HL-60 (cell line): ENCODE measurements around the gene MAP3K8.
"Not testable (repeated sequence)": the region's sequence is repeated elsewhere in the genome, so short reads cannot be mapped to it uniquely, and the experiment has no call there.

Experiments
- DNase-seq, 2 experiments: peaks; one replicate each; pipeline ENCODE4 v3.0.0-alpha.2; 2010 to 2020; ENCODE audit warnings: low read depth in 1 of 2, low spot score in 1 of 2
- H3K27ac ChIP-seq: fragments of 250-450 bp; sonication (Bioruptor Pico); replicated peaks from 2 replicates; pipeline ENCODE4 v1.5.1; 2020; ENCODE audit warnings: mild to moderate bottlenecking, moderate library complexity
- H3K27me3 ChIP-seq: fragments of 250-450 bp; sonication (Bioruptor Pico); 2 replicates; pipeline ENCODE4 v1.5.1; 2021; ENCODE audit warnings: mild to moderate bottlenecking, moderate library complexity; ENCODE audit not compliant: insufficient read depth, poor library complexity, severe bottlenecking
- H3K4me3 ChIP-seq: replicated peaks from 2 replicates; pipeline ENCODE4 v1.5.1; 2011; ENCODE audit warnings: mild to moderate bottlenecking, control low read depth, low read length; ENCODE audit not compliant: insufficient read depth
- CTCF ChIP-seq: IDR thresholded peaks from one replicate; pipeline ENCODE4 v1.5.1; 2011; ENCODE audit warnings: low read length, control low read depth, inconsistent platforms; ENCODE audit not compliant: insufficient read depth
- GABPA ChIP-seq: IDR thresholded peaks from 2 replicates; pipeline ENCODE4 v1.6.1; 2012; ENCODE audit warnings: low read depth
- POLR2AphosphoS5 ChIP-seq: IDR thresholded peaks from 2 replicates; pipeline ENCODE4 v1.6.1; 2012; ENCODE audit warnings: low read depth
- SPI1 ChIP-seq: IDR thresholded peaks from 2 replicates; pipeline ENCODE4 v1.6.1; 2012; ENCODE audit warnings: low read depth, mild to moderate bottlenecking, borderline replicate concordance
- TF ChIP-seq, protein P1 (sequence below): IDR thresholded peaks from 2 replicates; pipeline ENCODE4 v1.6.1; 2012; ENCODE audit warnings: low read depth; ENCODE audit not compliant: insufficient replicate concordance

Gene MAP3K8

GRCh38 chr10:30435073-30435422, 1.1 kb downstream of the MAP3K8 start:
- H3K4me3 ChIP-seq: peak overlapping the region; percentile 70
- H3K27ac ChIP-seq: peak overlapping the region; percentile 93
- peak in 1 of 2 experiments; percentile 45 for DNase-seq
- TF ChIP-seq POLR2AphosphoS5: no peak
- TF ChIP-seq CTCF: no peak
- no peak for TF ChIP-seq GABPA
- TF ChIP-seq SPI1: no peak
- TF ChIP-seq, protein P1, sequence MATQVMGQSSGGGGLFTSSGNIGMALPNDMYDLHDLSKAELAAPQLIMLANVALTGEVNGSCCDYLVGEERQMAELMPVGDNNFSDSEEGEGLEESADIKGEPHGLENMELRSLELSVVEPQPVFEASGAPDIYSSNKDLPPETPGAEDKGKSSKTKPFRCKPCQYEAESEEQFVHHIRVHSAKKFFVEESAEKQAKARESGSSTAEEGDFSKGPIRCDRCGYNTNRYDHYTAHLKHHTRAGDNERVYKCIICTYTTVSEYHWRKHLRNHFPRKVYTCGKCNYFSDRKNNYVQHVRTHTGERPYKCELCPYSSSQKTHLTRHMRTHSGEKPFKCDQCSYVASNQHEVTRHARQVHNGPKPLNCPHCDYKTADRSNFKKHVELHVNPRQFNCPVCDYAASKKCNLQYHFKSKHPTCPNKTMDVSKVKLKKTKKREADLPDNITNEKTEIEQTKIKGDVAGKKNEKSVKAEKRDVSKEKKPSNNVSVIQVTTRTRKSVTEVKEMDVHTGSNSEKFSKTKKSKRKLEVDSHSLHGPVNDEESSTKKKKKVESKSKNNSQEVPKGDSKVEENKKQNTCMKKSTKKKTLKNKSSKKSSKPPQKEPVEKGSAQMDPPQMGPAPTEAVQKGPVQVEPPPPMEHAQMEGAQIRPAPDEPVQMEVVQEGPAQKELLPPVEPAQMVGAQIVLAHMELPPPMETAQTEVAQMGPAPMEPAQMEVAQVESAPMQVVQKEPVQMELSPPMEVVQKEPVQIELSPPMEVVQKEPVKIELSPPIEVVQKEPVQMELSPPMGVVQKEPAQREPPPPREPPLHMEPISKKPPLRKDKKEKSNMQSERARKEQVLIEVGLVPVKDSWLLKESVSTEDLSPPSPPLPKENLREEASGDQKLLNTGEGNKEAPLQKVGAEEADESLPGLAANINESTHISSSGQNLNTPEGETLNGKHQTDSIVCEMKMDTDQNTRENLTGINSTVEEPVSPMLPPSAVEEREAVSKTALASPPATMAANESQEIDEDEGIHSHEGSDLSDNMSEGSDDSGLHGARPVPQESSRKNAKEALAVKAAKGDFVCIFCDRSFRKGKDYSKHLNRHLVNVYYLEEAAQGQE: no peak
- no peaks in the 10 kb centered on the region for H3K27me3 ChIP-seq

DNA sequence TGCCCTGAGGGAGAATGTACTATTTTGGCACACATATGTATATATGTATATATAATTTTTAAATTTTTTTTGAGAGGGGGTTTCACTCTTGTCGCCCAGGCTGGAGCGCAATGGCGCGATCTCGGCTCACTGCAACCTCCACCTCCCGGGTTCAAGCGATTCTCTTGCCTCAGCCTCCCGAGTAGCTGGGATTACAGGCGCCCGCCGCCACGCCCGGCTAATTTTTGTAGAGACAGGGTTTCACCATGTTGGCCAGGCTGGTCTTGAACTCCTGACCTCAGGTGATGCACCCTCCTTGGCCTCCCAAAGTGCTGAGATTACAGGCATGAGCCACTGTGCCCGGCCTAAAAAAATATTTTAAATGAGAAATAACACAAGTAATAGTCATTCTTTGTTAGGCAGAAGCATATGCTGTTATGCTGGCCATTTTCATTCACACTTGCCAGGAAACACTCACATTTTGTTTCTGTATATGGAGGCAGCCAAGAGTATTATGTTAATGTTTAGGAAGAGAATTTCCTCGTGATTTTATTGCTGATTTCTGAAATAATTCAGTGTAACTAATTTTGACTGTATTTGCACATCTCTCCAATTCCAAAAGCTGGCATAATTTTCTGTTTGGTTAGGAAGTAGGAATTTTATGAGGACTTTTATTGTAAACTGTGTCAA, 1.6 kb downstream of the MAP3K8 start:
- H3K4me3 ChIP-seq: peak overlapping the region; percentile 70

GRCh38 chr10:30436191-30436611, 2.2 kb downstream of the MAP3K8 start:
- TF ChIP-seq POLR2AphosphoS5 (peak; percentile 37; the same call in 1 of the 2 replicates), SPI1 (no peak), CTCF (no peak), GABPA (no peak)
- TF ChIP-seq, protein P1: no peak

More for the DNA sequence above, 1.6 kb downstream of the MAP3K8 start:
- not testable (repeated sequence) for DNase-seq, H3K27me3 ChIP-seq
- peak overlapping the region; percentile 93 for H3K27ac ChIP-seq

DNA sequence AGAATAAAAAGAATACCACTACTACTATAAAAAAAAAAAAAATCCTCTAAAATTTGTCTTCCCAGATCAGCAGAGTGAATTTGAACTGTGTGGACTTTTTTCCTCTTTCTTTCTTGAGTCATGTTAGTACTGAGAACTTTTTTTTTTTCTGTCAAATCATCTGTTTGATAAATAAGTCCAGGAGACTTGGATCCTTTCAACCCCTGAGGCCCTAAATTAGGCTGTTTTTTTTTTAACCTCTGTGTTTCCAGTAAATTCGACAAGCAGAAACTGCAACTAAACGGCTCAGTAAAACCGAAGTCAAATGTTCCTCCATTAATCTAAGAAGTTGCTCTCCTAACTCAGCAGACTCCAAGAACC, 2.7 kb downstream of the MAP3K8 start:
- Histone ChIP-seq H3K27ac (peak overlapping the region; percentile 93), H3K4me3 (no peak overlapping the region), H3K27me3 (no peaks in the 10 kb centered on the region)
- TF ChIP-seq, protein P1: no peak
- TF ChIP-seq CTCF: no peak
- no peak for TF ChIP-seq SPI1
- TF ChIP-seq POLR2AphosphoS5: no peak
- TF ChIP-seq GABPA: no peak
- no peak for DNase-seq

More at GRCh38 chr10:30436191-30436611, 2.2 kb downstream of the MAP3K8 start:
- H3K27me3 ChIP-seq: no peaks in the 10 kb centered on the region
- peak overlapping the region; percentile 70 for H3K4me3 ChIP-seq
- DNase-seq: peak in 1 of 2 experiments; percentile 73
- H3K27ac ChIP-seq: peak overlapping the region; percentile 93
